ENCODE data around the gene BPGM. TPM values are rescaled to one million over a fixed set of nuclear protein-coding genes. Genes with fewer than 3 reads are reported as not detected.

Gene BPGM
- total RNA-seq, 1 experiment from 2014 or later, result 10.0 TPM

- no peak overlapping the region for H2AFZ ChIP-seq (ENCODE audit: low read depth, low read length, poor library complexity, severe bottlenecking)
- no peaks in the 10 kb centered on the region for H3K27me3 ChIP-seq (ENCODE audit: insufficient read depth, low read length)
- no peaks in the 10 kb centered on the region for H3K36me3 ChIP-seq (ENCODE audit: control insufficient read depth in 1 of 2, insufficient read depth in 2 of 2, low read length in 2 of 2)
- no peak overlapping the region for H3K9ac ChIP-seq (ENCODE audit: low read length)
- no peaks in the 10 kb centered on the region for H4K20me1 ChIP-seq (ENCODE audit: insufficient read depth)
- H3K27ac ChIP-seq (ENCODE audit: low read depth, low read length), result no peak overlapping the region
- BruUV-seq (replicated peaks), result no TSS peak
- H3K4me3 ChIP-seq (replicated peaks in 1 of 2; ENCODE audit: low read depth in 1 of 2, low read length in 2 of 2), result no peak overlapping the region
- POLR2A ChIA-PET, result no interaction called here
- RAD21 ChIA-PET (ENCODE audit: low non-redundant PET in 1 of 2, low total read pairs in 2 of 2, uncharacterized antibody in 2 of 2, unreplicated experiment in 2 of 2), result no interaction called here
- no peak for TF ChIP-seq SP1 (IDR thresholded peaks at IDR 0.05; ENCODE audit: low read depth)
- TF ChIP-seq, protein P1, sequence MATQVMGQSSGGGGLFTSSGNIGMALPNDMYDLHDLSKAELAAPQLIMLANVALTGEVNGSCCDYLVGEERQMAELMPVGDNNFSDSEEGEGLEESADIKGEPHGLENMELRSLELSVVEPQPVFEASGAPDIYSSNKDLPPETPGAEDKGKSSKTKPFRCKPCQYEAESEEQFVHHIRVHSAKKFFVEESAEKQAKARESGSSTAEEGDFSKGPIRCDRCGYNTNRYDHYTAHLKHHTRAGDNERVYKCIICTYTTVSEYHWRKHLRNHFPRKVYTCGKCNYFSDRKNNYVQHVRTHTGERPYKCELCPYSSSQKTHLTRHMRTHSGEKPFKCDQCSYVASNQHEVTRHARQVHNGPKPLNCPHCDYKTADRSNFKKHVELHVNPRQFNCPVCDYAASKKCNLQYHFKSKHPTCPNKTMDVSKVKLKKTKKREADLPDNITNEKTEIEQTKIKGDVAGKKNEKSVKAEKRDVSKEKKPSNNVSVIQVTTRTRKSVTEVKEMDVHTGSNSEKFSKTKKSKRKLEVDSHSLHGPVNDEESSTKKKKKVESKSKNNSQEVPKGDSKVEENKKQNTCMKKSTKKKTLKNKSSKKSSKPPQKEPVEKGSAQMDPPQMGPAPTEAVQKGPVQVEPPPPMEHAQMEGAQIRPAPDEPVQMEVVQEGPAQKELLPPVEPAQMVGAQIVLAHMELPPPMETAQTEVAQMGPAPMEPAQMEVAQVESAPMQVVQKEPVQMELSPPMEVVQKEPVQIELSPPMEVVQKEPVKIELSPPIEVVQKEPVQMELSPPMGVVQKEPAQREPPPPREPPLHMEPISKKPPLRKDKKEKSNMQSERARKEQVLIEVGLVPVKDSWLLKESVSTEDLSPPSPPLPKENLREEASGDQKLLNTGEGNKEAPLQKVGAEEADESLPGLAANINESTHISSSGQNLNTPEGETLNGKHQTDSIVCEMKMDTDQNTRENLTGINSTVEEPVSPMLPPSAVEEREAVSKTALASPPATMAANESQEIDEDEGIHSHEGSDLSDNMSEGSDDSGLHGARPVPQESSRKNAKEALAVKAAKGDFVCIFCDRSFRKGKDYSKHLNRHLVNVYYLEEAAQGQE (IDR thresholded peaks at IDR 0.05; ENCODE audit: low read depth), result no peak
- TF ChIP-seq SIN3A (IDR thresholded peaks at IDR 0.05; ENCODE audit: low read depth), result no peak
- TF ChIP-seq ZNF274 (IDR thresholded peaks at IDR 0.05; ENCODE audit: low read depth, low read length), result no peak
- no peak for TF ChIP-seq TCF7L2 (IDR thresholded peaks at IDR 0.05; ENCODE audit: borderline replicate concordance, extremely low read depth, insufficient read depth, insufficient read length)
- no peaks in the 10 kb centered on the region for H3K79me2 ChIP-seq (ENCODE audit: insufficient read depth, low read length)
- no peak for ATAC-seq
- H3K4me1 ChIP-seq (ENCODE audit: control insufficient read depth in 1 of 2, insufficient read depth in 2 of 2, low read length in 2 of 2), result peaks cover 10 to 12% of the 10 kb centered on the region in 2 experiments; a peak in 3 of 4 replicates
- DNase-seq (ENCODE audit: low read depth, low spot score), result no peak
- H3K9me3 ChIP-seq (ENCODE audit: control insufficient read depth in 1 of 2, insufficient read depth in 1 of 2, low read depth in 1 of 2, low read length in 2 of 2), result no peaks in the 10 kb centered on the region
- CTCF ChIA-PET, result no interaction called here
- H3K4me2 ChIP-seq (ENCODE audit: low read length), result no peak overlapping the region
- intact Hi-C loops (cut with micrococcal nuclease), result no loop called here
- no peaks in the 10 kb centered on the region for H3K9me2 ChIP-seq (ENCODE audit: insufficient read depth)
Observed at GRCh38 chr7:134671609-134672008, 25.0 kb downstream of the BPGM start.

DNA sequence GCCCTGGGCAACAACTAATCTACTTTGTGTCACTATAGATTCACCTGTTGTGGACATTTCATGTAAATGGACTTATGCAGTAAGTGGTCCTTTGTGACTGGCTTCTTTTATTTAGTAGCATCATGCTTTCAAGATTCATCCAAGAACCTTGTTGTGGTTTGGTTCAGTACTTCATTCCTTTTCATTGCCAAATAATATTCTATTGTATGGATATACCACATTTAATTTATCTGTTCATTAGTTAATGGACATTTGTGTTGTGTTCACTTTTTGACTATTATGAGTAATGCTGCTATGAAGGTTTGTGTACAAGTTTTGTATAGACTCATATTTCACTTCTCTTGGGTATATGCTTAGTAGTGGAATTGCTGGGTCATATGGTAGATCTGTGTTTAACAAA, 27.8 kb downstream of the BPGM start:
- Histone ChIP-seq H3K4me3 (replicated peaks in 1 of 2; ENCODE audit: low read depth in 1 of 2, low read length in 2 of 2) (no peak overlapping the region), H3K4me2 (ENCODE audit: low read length) (no peak overlapping the region), H3K9me2 (ENCODE audit: insufficient read depth) (no peaks in the 10 kb centered on the region), H3K27me3 (ENCODE audit: insufficient read depth, low read length) (no peaks in the 10 kb centered on the region), H4K20me1 (ENCODE audit: insufficient read depth) (no peaks in the 10 kb centered on the region), H3K9ac (ENCODE audit: low read length) (no peak overlapping the region), H3K9me3 (ENCODE audit: control insufficient read depth in 1 of 2, insufficient read depth in 1 of 2, low read depth in 1 of 2, low read length in 2 of 2) (no peaks in the 10 kb centered on the region), H3K27ac (ENCODE audit: low read depth, low read length) (no peak overlapping the region), H3K79me2 (ENCODE audit: insufficient read depth, low read length) (no peaks in the 10 kb centered on the region; the same call in 1 of the 2 replicates), H2AFZ (ENCODE audit: low read depth, low read length, poor library complexity, severe bottlenecking) (no peak overlapping the region), H3K36me3 (ENCODE audit: control insufficient read depth in 1 of 2, insufficient read depth in 2 of 2, low read length in 2 of 2) (no peaks in the 10 kb centered on the region), H3K4me1 (ENCODE audit: control insufficient read depth in 1 of 2, insufficient read depth in 2 of 2, low read length in 2 of 2) (peaks cover 10% of the 10 kb centered on the region in 2 experiments; a peak in 3 of 4 replicates)
- ChIA-PET CTCF (no interaction called here), POLR2A (no interaction called here), RAD21 (ENCODE audit: low non-redundant PET in 1 of 2, low total read pairs in 2 of 2, uncharacterized antibody in 2 of 2, unreplicated experiment in 2 of 2) (no interaction called here)
- BruUV-seq (replicated peaks), result no TSS peak
- no peak for TF ChIP-seq ZFX (IDR thresholded peaks at IDR 0.05)
- TF ChIP-seq, protein P2, sequence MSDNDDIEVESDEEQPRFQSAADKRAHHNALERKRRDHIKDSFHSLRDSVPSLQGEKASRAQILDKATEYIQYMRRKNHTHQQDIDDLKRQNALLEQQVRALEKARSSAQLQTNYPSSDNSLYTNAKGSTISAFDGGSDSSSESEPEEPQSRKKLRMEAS (IDR thresholded peaks at IDR 0.05), result no peak
- TF ChIP-seq FOSL1 (IDR thresholded peaks at IDR 0.05; ENCODE audit: low read depth), result no peak
- ATAC-seq (no peak), DNase-seq (ENCODE audit: low read depth, low spot score) (no peak)
- intact Hi-C loops (cut with micrococcal nuclease), result no loop called here

Data from HCT116 (cell line).